K562 (cell line): ENCODE results near the gene HADHB. TPM values are rescaled to one million over a fixed set of nuclear protein-coding genes. Genes with fewer than 3 reads are reported as not detected.
A peak's percentile ranks its signal among the peaks of the same experiment; 100 is the strongest.

ENCODE experiments used
- ARHGAP35 ChIP-seq: fragments of 450-650 bp; IDR thresholded peaks from 2 replicates; pipeline ENCODE4 v1.6.1; 2018; ENCODE audit not compliant: partially characterized antibody
- CEBPG ChIP-seq, 3 experiments: fragments of 200-800 bp in 1 of 3; sonication (Bioruptor generic) in 1 of 3; sonication (generic) in 1 of 3; formaldehyde crosslinking in 1 of 3; IDR thresholded peaks in 2 of 3; conservative IDR thresholded peaks in 1 of 3; 2 replicates each; pipeline versions ENCODE4 v1.6.1 to v1.8.0; 2016 to 2022; ENCODE audit warnings: missing compliant biosample characterization in 2 of 3, missing genetic modification characterization in 2 of 3, mild to moderate bottlenecking in 1 of 3, missing genetic modification reagents in 1 of 3
- ETS2 ChIP-seq: IDR thresholded peaks from 2 replicates; pipeline ENCODE4 v1.6.1; 2016; ENCODE audit warnings: borderline replicate concordance, missing genetic modification characterization, mild to moderate bottlenecking, moderate library complexity, missing compliant biosample characterization; ENCODE audit not compliant: poor library complexity, severe bottlenecking
- NRF1 ChIP-seq, 2 experiments: fragments of 450-650 bp; IDR thresholded peaks in 1 of 2; conservative IDR thresholded peaks in 1 of 2; 2 replicates each; pipeline ENCODE4 v1.6.1; 2014; ENCODE audit warnings: mild to moderate bottlenecking in 2 of 2
- SRSF1 ChIP-seq: fragments of 200-400 bp; formaldehyde crosslinking; IDR thresholded peaks from 2 replicates; pipeline ENCODE4 v1.6.1; 2017; ENCODE audit warnings: mild to moderate bottlenecking, low read depth, low read length, moderate library complexity
- TAF1 ChIP-seq: IDR thresholded peaks from 2 replicates; pipeline ENCODE4 v1.6.1; 2011; ENCODE audit warnings: mild to moderate bottlenecking, low read length, moderate library complexity; ENCODE audit not compliant: insufficient read depth, control insufficient read depth, severe bottlenecking; ENCODE audit errors: extremely low read depth
- TAF15 ChIP-seq: fragments of 200-400 bp; formaldehyde crosslinking; IDR thresholded peaks from 2 replicates; pipeline ENCODE4 v1.6.1; 2017; ENCODE audit warnings: mild to moderate bottlenecking, low read depth, low read length, moderate library complexity
- ZNF239 ChIP-seq: fragments of 250-450 bp; sonication (Bioruptor Pico); IDR thresholded peaks from 2 replicates; pipeline ENCODE4 v1.4.0; 2020; ENCODE audit warnings: mild to moderate bottlenecking
- ZNF408 ChIP-seq: fragments of 250-450 bp; sonication (Bioruptor Pico); IDR thresholded peaks from 2 replicates; pipeline ENCODE4 v1.4.0; 2020; ENCODE audit warnings: low read depth, mild to moderate bottlenecking, moderate library complexity
- polyA plus RNA-seq, 8 experiments: library from polyadenylated mRNA; depleted of rRNA in 4 of 8; stranded (reverse) in 5 of 8; unstranded in 3 of 8; fragments of >200 nt; fragmentation: Nextera tagmentation in 2 of 8; fragmentation: Illumina TruSeq in 1 of 8; extraction: Ambion mirVana in 2 of 8; extraction: Trizol in 1 of 8; gene quantifications; 2 replicates each; pipeline versions ENCODE4 v1.2.1 to v1.2.3, GENCODE V29; 2011 to 2014; ENCODE audit warnings: inconsistent platforms in 1 of 8, missing spikeins in 1 of 8
- total RNA-seq, 7 experiments: library from RNA; depleted of rRNA in 6 of 7; stranded (reverse); fragments of >200 nt in 6 of 7; fragmentation: Illumina TruSeq in 2 of 7; extraction: Trizol in 2 of 7; gene quantifications; 2 replicates each; pipeline versions ENCODE4 v1.2.1 to v1.2.3, GENCODE V29; 2011 to 2021; ENCODE audit warnings: low replicate concordance in 1 of 7
- TF ChIP-seq, protein P1 (sequence below): sonication (generic); formaldehyde crosslinking; IDR thresholded peaks from 2 replicates; pipeline ENCODE4 v1.8.0; 2022; ENCODE audit warnings: mild to moderate bottlenecking, low read depth, missing genetic modification reagents
- TF ChIP-seq, protein P2 (sequence below): fragments of 250-450 bp; sonication (Bioruptor Pico); IDR thresholded peaks from 2 replicates; pipeline ENCODE4 v1.4.0; 2020; ENCODE audit warnings: mild to moderate bottlenecking, moderate library complexity, borderline replicate concordance
- TF ChIP-seq, protein P3 (sequence below), 2 experiments: fragments of 450-650 bp in 1 of 2; sonication (generic) in 1 of 2; formaldehyde crosslinking in 1 of 2; IDR thresholded peaks; 2 replicates each; pipeline versions ENCODE4 v1.7.1 to v1.9.0; 2016 to 2022; ENCODE audit warnings: inconsistent platforms in 1 of 2, mild to moderate bottlenecking in 1 of 2, missing genetic modification reagents in 1 of 2

HADHB gene
- total and polyA plus RNA-seq, 9 of the 15 experiments (the other 6 are each of a cell fraction or from before 2014, with no cell fraction given): 67.3 to 199 (median 100) TPM

DNA sequence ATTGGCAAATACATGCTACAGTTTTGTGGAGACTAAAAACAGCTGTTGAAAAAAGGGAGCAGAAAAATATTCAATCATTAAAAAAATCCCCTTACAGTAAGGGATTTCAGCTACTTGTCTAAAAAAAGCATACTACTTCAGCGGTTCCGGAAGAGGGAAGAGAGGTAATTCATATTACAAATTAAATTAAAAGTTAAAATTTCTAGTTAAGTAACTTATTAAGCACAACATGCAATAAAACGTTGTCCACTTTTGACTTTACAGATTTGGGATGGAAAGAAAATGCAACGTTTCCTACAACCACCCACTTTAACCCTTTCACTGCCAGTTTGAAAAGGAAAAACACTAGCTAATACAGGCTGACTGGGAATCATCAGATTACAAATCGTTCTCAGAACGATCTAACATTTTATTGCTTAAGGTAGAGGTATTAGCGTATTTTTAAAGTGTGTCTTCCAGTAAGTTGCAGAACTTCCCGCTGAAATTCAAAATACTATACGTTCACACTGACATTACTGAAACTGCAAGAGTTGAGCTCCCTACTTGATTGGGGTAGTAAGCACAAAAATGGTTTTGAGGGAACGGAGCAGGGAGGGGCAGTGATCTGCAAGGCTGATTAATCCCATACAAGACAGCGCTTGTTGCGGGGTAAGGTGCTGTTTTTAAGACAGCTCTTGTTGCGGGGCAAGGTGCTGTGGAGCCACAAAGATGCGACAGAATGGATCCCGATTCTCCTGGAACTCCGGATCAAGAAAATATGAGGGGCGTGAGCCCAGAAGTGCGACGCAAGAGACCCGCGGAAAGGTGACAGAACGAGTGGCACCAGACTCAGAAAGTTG is 1.1 kb upstream of the HADHB start (continued):
- TF ChIP-seq, protein P1, sequence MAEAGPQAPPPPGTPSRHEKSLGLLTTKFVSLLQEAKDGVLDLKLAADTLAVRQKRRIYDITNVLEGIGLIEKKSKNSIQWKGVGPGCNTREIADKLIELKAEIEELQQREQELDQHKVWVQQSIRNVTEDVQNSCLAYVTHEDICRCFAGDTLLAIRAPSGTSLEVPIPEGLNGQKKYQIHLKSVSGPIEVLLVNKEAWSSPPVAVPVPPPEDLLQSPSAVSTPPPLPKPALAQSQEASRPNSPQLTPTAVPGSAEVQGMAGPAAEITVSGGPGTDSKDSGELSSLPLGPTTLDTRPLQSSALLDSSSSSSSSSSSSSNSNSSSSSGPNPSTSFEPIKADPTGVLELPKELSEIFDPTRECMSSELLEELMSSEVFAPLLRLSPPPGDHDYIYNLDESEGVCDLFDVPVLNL (CRISPR knock-in tag): no peak
- no peak for TF ChIP-seq TAF1
- TF ChIP-seq TAF15: no peak
- no peak for TF ChIP-seq SRSF1
- TF ChIP-seq ETS2 (tag): no peak
- TF ChIP-seq, protein P2, sequence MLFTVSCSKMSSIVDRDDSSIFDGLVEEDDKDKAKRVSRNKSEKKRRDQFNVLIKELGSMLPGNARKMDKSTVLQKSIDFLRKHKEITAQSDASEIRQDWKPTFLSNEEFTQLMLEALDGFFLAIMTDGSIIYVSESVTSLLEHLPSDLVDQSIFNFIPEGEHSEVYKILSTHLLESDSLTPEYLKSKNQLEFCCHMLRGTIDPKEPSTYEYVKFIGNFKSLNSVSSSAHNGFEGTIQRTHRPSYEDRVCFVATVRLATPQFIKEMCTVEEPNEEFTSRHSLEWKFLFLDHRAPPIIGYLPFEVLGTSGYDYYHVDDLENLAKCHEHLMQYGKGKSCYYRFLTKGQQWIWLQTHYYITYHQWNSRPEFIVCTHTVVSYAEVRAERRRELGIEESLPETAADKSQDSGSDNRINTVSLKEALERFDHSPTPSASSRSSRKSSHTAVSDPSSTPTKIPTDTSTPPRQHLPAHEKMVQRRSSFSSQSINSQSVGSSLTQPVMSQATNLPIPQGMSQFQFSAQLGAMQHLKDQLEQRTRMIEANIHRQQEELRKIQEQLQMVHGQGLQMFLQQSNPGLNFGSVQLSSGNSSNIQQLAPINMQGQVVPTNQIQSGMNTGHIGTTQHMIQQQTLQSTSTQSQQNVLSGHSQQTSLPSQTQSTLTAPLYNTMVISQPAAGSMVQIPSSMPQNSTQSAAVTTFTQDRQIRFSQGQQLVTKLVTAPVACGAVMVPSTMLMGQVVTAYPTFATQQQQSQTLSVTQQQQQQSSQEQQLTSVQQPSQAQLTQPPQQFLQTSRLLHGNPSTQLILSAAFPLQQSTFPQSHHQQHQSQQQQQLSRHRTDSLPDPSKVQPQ (CRISPR knock-in tag): no peak
- TF ChIP-seq, protein P3, sequence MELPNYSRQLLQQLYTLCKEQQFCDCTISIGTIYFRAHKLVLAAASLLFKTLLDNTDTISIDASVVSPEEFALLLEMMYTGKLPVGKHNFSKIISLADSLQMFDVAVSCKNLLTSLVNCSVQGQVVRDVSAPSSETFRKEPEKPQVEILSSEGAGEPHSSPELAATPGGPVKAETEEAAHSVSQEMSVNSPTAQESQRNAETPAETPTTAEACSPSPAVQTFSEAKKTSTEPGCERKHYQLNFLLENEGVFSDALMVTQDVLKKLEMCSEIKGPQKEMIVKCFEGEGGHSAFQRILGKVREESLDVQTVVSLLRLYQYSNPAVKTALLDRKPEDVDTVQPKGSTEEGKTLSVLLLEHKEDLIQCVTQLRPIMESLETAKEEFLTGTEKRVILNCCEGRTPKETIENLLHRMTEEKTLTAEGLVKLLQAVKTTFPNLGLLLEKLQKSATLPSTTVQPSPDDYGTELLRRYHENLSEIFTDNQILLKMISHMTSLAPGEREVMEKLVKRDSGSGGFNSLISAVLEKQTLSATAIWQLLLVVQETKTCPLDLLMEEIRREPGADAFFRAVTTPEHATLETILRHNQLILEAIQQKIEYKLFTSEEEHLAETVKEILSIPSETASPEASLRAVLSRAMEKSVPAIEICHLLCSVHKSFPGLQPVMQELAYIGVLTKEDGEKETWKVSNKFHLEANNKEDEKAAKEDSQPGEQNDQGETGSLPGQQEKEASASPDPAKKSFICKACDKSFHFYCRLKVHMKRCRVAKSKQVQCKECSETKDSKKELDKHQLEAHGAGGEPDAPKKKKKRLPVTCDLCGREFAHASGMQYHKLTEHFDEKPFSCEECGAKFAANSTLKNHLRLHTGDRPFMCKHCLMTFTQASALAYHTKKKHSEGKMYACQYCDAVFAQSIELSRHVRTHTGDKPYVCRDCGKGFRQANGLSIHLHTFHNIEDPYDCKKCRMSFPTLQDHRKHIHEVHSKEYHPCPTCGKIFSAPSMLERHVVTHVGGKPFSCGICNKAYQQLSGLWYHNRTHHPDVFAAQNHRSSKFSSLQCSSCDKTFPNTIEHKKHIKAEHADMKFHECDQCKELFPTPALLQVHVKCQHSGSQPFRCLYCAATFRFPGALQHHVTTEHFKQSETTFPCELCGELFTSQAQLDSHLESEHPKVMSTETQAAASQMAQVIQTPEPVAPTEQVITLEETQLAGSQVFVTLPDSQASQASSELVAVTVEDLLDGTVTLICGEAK (IDR thresholded peaks at IDR 0.05): no peak
- TF ChIP-seq, protein P3 (CRISPR knock-in tag; IDR thresholded peaks at IDR 0.05): no peak
- TF ChIP-seq NRF1 (conservative IDR thresholded peaks at IDR 0.05 in 1 of 2, IDR thresholded peaks at IDR 0.05 in 1 of 2): no peak
- TF ChIP-seq ARHGAP35: no peak
- no peak for TF ChIP-seq ZNF408
- TF ChIP-seq ZNF239 (CRISPR knock-in tag): no peak
- no peak for TF ChIP-seq CEBPG (CRISPR knock-in tag; IDR thresholded peaks at IDR 0.05)
- TF ChIP-seq CEBPG (tag; conservative IDR thresholded peaks at IDR 0.05 in 1 of 2, IDR thresholded peaks at IDR 0.05 in 1 of 2): peak in 1 of 2 experiments; percentile 38; a peak in 1 of 4 replicates
